ENCODE results near the gene GAK.
"Not testable (repeated sequence)": the region's sequence is repeated elsewhere in the genome, so short reads cannot be mapped to it uniquely, and the experiment has no call there.

Gene GAK

GRCh38 chr4:931960-932712, at the start of gene GAK, which contains the start of gene TMEM175:
Gene GAK, minus strand, starts transcription at chr4:932316. Its CDS starts 129 bp downstream, at chr4:932187.
Gene TMEM175, plus strand, starts transcription at chr4:932460. Its CDS starts 15,280 bp downstream, at chr4:947740.
- H3K4me3 ChIP-seq (replicated peaks in 1 of 2; ENCODE audit: low read depth in 2 of 2, low read length in 2 of 2) = peak within 1 kb of the TSS; percentile 98 to 100
- TF ChIP-seq, protein P1, sequence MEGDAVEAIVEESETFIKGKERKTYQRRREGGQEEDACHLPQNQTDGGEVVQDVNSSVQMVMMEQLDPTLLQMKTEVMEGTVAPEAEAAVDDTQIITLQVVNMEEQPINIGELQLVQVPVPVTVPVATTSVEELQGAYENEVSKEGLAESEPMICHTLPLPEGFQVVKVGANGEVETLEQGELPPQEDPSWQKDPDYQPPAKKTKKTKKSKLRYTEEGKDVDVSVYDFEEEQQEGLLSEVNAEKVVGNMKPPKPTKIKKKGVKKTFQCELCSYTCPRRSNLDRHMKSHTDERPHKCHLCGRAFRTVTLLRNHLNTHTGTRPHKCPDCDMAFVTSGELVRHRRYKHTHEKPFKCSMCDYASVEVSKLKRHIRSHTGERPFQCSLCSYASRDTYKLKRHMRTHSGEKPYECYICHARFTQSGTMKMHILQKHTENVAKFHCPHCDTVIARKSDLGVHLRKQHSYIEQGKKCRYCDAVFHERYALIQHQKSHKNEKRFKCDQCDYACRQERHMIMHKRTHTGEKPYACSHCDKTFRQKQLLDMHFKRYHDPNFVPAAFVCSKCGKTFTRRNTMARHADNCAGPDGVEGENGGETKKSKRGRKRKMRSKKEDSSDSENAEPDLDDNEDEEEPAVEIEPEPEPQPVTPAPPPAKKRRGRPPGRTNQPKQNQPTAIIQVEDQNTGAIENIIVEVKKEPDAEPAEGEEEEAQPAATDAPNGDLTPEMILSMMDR (IDR thresholded peaks at IDR 0.05; ENCODE audit: low read depth, low read length) = no peak
- DNase-seq (ENCODE audit: low read depth in 2 of 2) = peak; percentile 95 to 97

DNA sequence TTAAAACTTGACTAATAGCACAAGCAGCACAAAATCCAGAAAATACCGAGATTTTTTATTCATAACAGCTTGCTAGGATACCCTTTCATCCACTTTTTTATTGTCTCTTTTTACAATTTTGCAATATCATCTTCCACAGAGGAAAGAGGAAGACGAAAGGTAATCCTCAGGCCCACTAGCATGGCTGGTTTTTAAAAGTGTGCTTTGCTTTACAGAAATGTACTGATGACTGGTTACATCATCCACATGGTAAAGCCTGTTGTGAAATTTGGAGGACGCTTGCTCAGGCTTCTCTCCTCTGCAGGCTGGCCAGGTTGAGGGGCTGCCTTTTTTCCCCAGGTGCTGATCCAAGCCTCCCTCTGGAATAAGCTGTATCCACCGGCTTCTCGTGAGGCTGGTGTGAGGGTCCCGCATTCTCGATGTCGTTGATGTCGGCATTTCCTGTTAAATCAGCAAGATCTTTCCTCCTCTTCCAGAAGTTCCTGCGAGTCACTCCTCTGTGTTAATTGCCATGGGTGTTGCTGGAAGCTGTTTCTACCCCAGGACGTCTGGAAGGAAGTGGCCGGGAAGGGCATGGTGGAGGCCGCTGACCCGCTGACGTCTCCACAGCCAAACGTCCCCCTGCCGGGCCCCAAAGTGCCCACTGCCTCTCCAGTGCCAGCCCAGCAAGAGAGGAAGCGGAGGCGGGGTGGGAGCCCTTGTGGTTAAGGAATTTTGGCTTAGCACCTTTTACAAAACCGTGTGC, 47.0 kb upstream of the GAK start:
- DNase-seq (ENCODE audit: low read depth in 2 of 2) = peak; percentile 63 to 66

GRCh38 chr4:976016-976415, 43.9 kb upstream of the GAK start:
- DNase-seq (ENCODE audit: low read depth in 2 of 2); H3K4me3 ChIP-seq (replicated peaks in 1 of 2; ENCODE audit: low read depth in 2 of 2, low read length in 2 of 2): not testable (repeated sequence)

More for the DNA sequence above, 47.0 kb upstream of the GAK start:
- H3K4me3 ChIP-seq (replicated peaks in 1 of 2; ENCODE audit: low read depth in 2 of 2, low read length in 2 of 2) = no peak overlapping the region
- TF ChIP-seq, protein P1 (IDR thresholded peaks at IDR 0.05; ENCODE audit: low read depth, low read length) = no peak

DNA sequence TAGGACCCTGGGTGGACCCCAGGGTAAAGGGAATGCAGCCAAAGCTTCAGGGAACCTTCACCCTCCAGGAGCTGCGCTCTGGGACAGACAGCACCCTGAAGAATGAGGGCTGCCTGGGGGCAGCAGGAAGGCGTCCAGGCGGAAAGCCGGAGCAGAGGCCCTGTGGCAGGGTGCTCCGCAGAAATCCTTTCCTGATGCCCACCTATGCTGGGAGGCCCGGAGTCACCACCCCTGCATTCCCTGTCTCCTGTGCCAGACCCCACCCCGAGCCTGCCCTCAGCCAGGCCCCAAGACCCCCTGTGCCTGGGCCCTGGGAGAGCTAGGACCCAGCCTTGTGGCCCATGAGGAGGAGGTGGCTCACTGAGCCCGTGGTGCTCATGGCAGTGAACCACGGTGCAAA, 42.6 kb upstream of the GAK start:
- TF ChIP-seq, protein P1 (IDR thresholded peaks at IDR 0.05; ENCODE audit: low read depth, low read length) = no peak
- H3K4me3 ChIP-seq (replicated peaks in 1 of 2; ENCODE audit: low read depth in 2 of 2, low read length in 2 of 2) = no peak overlapping the region
- DNase-seq (ENCODE audit: low read depth in 2 of 2) = no peak

DNA sequence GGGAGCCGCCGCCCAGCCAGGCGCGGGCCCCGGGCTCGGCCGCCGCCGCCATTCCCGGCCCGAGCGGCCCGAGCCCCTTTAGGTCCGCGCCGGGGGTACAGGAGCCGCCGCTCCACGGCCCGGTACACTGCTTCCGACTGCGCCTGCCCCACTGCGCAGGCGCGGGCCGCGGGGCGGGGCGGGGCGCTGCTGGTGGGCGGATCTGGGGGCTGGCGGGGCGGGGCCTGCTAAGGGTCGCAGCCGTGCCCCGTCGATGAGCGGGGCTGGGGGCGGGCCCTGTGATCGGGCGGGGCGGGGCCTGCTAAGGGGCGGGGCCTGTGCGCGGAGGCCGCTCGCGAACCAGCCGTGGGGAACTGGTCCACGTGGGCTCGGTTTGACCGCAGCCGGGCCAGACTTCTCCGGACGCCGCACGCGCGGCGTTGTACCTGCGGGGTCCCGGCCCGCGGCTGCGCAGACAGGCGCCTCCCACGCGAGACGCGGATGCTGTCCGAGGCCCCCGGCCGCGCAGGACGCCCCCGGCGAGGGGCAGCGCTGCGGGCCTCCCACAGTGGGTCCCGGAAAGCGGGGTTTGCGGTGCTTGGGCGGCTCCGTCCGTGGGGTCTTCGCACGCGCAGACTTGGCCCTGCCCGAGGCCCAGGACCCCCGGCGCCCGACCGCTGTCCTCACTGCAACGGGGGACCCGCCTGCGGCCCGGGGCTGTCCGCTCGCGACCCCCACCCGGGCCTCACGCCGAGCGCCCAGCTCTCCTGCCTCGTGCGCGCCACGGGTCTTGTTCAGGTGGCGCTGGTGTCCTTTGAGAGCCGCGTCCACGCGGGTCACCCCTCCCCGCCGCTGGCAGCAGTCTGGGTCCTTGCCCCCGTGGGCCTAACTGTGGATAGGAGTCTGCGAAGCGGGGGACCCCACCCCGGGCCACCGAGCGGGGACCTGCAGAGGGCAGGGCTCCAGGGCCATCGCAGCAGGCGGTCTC, 41.6 kb upstream of the GAK start, which contains the start of gene DGKQ:
Gene DGKQ (minus strand): TSS at position 139 of the 967 bp plus-strand sequence. CDS start 87 bp downstream, at position 52.
- DNase-seq (ENCODE audit: low read depth in 2 of 2) = peak; percentile 82 to 93
- TF ChIP-seq, protein P1 (IDR thresholded peaks at IDR 0.05; ENCODE audit: low read depth, low read length) = no peak
- H3K4me3 ChIP-seq (replicated peaks in 1 of 2; ENCODE audit: low read depth in 2 of 2, low read length in 2 of 2) = peak within 1 kb of the TSS; percentile 68 to 75

DNA sequence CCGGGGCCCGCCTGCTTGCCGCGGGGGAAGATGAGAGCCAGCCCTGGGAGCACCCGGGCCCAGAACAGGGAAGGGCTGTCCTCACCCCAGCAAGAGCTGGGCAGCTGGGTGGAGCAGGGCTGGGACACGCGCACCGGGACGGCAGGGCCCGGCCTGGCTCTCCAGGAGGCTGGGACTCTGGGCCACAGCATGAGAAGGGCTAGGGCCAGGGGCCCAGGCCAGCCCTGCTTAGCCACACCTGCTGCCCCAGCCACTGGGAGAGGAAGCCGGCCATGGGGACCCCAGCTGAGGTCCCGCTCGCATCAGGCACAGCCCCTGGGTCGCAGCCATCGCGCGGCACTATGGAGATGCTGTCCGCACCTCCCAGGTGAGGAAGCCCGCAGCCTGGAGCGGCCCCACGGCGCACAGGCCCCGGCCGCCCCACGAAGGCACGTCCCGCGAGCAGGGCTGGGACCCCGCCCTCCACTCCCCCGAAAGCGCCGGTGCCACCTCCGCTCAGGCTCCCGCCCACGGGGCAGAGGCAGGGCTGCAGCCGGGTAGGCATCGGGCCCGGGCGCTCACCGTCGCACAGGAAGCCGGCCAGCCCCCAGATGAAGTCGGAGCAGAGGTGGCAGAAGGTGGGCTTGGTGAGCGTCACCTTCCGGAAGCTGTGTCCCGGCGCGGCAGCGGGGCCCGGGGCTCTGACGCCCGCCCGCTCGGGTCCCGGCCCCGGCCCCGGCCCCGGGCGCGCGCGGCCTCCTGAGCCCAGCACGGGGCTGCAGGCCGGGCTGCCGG, 40.7 kb upstream of the GAK start:
- TF ChIP-seq, protein P1 (IDR thresholded peaks at IDR 0.05; ENCODE audit: low read depth, low read length) = no peak
- peak overlapping the region; percentile 68 to 75 for H3K4me3 ChIP-seq (replicated peaks in 1 of 2; ENCODE audit: low read depth in 2 of 2, low read length in 2 of 2)
- DNase-seq (ENCODE audit: low read depth in 2 of 2) = peak; percentile 20
